H1 (cell line): Measurements from ENCODE around the gene ABCC6. TPM values are rescaled to one million over a fixed set of nuclear protein-coding genes. Genes with fewer than 3 reads are reported as not detected.

Source experiments
- CTCF ChIA-PET: fragments of 300-600 bp; sonication (Branson Sonifier 250); formaldehyde crosslinking; loops from one replicate; lab custom pipeline; 2021; ENCODE audit not compliant: partially characterized antibody; lab: Charles Lee
- POLR2A ChIA-PET: fragments of 300-600 bp; sonication (Branson Sonifier 250); formaldehyde crosslinking; loops from one replicate; lab custom pipeline; 2021; ENCODE audit warnings: inconsistent platforms; ENCODE audit not compliant: partially characterized antibody; lab: Charles Lee
- DNase-seq, 2 experiments: peaks; one replicate each; pipeline versions ENCODE4 v3.0.0 to v3.0.0-alpha.2; 2010 to 2022; ENCODE audit warnings: low spot score in 2 of 2, low read depth in 1 of 2, mixed read lengths in 1 of 2
- FAIRE-seq: peaks from 2 replicates; lab custom pipeline; 2011; peaks lifted over from hg19 to GRCh38; lab: Jason Lieb, UNC
- H2AFZ ChIP-seq: 2 replicates; pipeline ENCODE4 v1.8.1; 2012; ENCODE audit warnings: low read length, inconsistent platforms
- H2AK5ac ChIP-seq: 2 replicates; pipeline ENCODE4 v1.6.1; 2013; ENCODE audit warnings: low read depth, low read length
- H2BK120ac ChIP-seq: replicated peaks from 2 replicates; pipeline ENCODE3; 2013; ENCODE audit warnings: low read depth, low read length, inconsistent platforms
- H2BK12ac ChIP-seq: 2 replicates; pipeline ENCODE4 v1.6.1; 2013; ENCODE audit warnings: low read depth, low read length
- H2BK15ac ChIP-seq: 2 replicates; pipeline ENCODE4 v1.6.1; 2013; ENCODE audit warnings: low read length
- H2BK20ac ChIP-seq: 2 replicates; pipeline ENCODE4 v1.6.1; 2013; ENCODE audit warnings: low read length
- H2BK5ac ChIP-seq: 2 replicates; pipeline ENCODE4 v1.6.1; 2013; ENCODE audit warnings: low read depth, low read length
- H3K14ac ChIP-seq: 2 replicates; pipeline ENCODE4 v1.6.1; 2013; ENCODE audit warnings: inconsistent platforms; ENCODE audit not compliant: insufficient read length
- H3K18ac ChIP-seq: 2 replicates; pipeline ENCODE4 v1.6.1; 2013; ENCODE audit warnings: low read length; ENCODE audit errors: extremely low read depth
- H3K23ac ChIP-seq: 2 replicates; pipeline ENCODE4 v1.6.1; 2013; ENCODE audit warnings: inconsistent platforms; ENCODE audit not compliant: insufficient read length
- H3K23me2 ChIP-seq: 2 replicates; pipeline ENCODE4 v1.6.1; 2013; ENCODE audit warnings: low read depth, low read length
- H3K27ac ChIP-seq: 2 replicates; pipeline ENCODE4 v1.6.1; 2011; ENCODE audit warnings: low read depth, low read length, inconsistent platforms
- H3K27me3 ChIP-seq, 4 experiments: replicated peaks in 1 of 4; 1 replicate in 1 of 4; 2 replicates in 3 of 4; pipeline versions ENCODE4 v1.6.1 to v1.8.1; 2011 to 2013; ENCODE audit warnings: low read length in 3 of 4, mild to moderate bottlenecking in 3 of 4, inconsistent platforms in 2 of 4, mixed read lengths in 2 of 4, moderate library complexity in 1 of 4; ENCODE audit not compliant: control insufficient read depth in 3 of 4, insufficient read depth in 3 of 4; ENCODE audit errors: extremely low read depth in 1 of 4
- H3K36me3 ChIP-seq, 4 experiments: 2 replicates each; pipeline versions ENCODE4 v1.6.1 to v1.8.1; 2011 to 2013; ENCODE audit warnings: mild to moderate bottlenecking in 4 of 4, low read length in 3 of 4, moderate library complexity in 2 of 4, control low read depth in 1 of 4, inconsistent platforms in 1 of 4; ENCODE audit not compliant: insufficient read depth in 4 of 4, control insufficient read depth in 2 of 4
- H3K4ac ChIP-seq: replicated peaks from 2 replicates; pipeline ENCODE3; 2013; ENCODE audit warnings: low read length, low read depth, mixed read lengths, inconsistent platforms; ENCODE audit not compliant: insufficient read length
- H3K4me1 ChIP-seq, 4 experiments: replicated peaks in 1 of 4; 1 replicate in 1 of 4; 2 replicates in 3 of 4; pipeline versions ENCODE4 v1.6.1 to v1.8.1; 2011 to 2013; ENCODE audit warnings: low read length in 3 of 4, inconsistent platforms in 2 of 4, mixed read lengths in 1 of 4; ENCODE audit not compliant: insufficient read depth in 4 of 4, control insufficient read depth in 3 of 4
- H3K4me2 ChIP-seq, 2 experiments: 2 replicates each; pipeline versions ENCODE4 v1.6.1 to v1.8.1; 2011 to 2013; ENCODE audit warnings: low read depth in 2 of 2, low read length in 2 of 2, control low read depth in 1 of 2, inconsistent platforms in 1 of 2, mild to moderate bottlenecking in 1 of 2; ENCODE audit not compliant: insufficient read depth in 1 of 2
- H3K4me3 ChIP-seq, 4 experiments: fragments of 200-600, 300-600 bp in 1 of 4; sonication (generic), shearing (Covaris generic), sonication (Bioruptor Twin) in 1 of 4; 2 replicates each; pipeline versions ENCODE4 v1.5.1 to v1.8.1; 2011 to 2016; ENCODE audit warnings: low read length in 4 of 4, low read depth in 3 of 4, control low read depth in 2 of 4, inconsistent platforms in 2 of 4, mild to moderate bottlenecking in 2 of 4, mixed read lengths in 1 of 4, moderate library complexity in 1 of 4; ENCODE audit not compliant: insufficient read depth in 2 of 4; ENCODE audit errors: extremely low read depth in 1 of 4
- H3K56ac ChIP-seq: replicated peaks from 2 replicates; pipeline ENCODE3; 2013; ENCODE audit warnings: low read depth, mild to moderate bottlenecking, mixed read lengths, low read length, inconsistent platforms; ENCODE audit not compliant: insufficient read length
- H3K79me1 ChIP-seq: 2 replicates; pipeline ENCODE4 v1.6.1; 2013; ENCODE audit warnings: low read depth, low read length, control low read depth
- H3K79me2 ChIP-seq, 2 experiments: 2 replicates each; pipeline versions ENCODE4 v1.6.1 to v1.8.1; 2012 to 2013; ENCODE audit warnings: low read length in 2 of 2, mild to moderate bottlenecking in 2 of 2, inconsistent platforms in 1 of 2; ENCODE audit not compliant: insufficient read depth in 2 of 2, control insufficient read depth in 1 of 2
- H3K9ac ChIP-seq, 4 experiments: replicated peaks in 1 of 4; 1 replicate in 1 of 4; 2 replicates in 3 of 4; pipeline versions ENCODE4 v1.6.1 to v1.8.1; 2011 to 2013; ENCODE audit warnings: low read depth in 3 of 4, low read length in 3 of 4, control low read depth in 2 of 4, mild to moderate bottlenecking in 2 of 4, moderate library complexity in 2 of 4, inconsistent platforms in 1 of 4; ENCODE audit errors: extremely low read depth in 1 of 4
- H3K9me3 ChIP-seq, 2 experiments: 2 replicates each; pipeline versions ENCODE4 v1.6.1 to v1.8.1; 2012 to 2013; ENCODE audit warnings: mild to moderate bottlenecking in 2 of 2, moderate library complexity in 2 of 2, control low read depth in 1 of 2, inconsistent platforms in 1 of 2, low read depth in 1 of 2, low read length in 1 of 2, mixed read lengths in 1 of 2; ENCODE audit not compliant: insufficient read depth in 2 of 2
- H4K20me1 ChIP-seq, 2 experiments: replicated peaks in 1 of 2; 2 replicates each; pipeline versions ENCODE3 to v1.8.1; 2011 to 2013; ENCODE audit warnings: inconsistent platforms in 2 of 2, low read length in 2 of 2, mild to moderate bottlenecking in 1 of 2; ENCODE audit not compliant: insufficient read depth in 2 of 2, control insufficient read depth in 1 of 2
- H4K5ac ChIP-seq: 2 replicates; pipeline ENCODE4 v1.6.1; 2013; ENCODE audit warnings: low read length, low read depth, mixed read lengths, inconsistent platforms; ENCODE audit not compliant: insufficient read length
- H4K8ac ChIP-seq: 2 replicates; pipeline ENCODE4 v1.8.0; 2013; ENCODE audit warnings: mild to moderate bottlenecking, moderate library complexity, low read length, inconsistent platforms; ENCODE audit not compliant: insufficient read depth; ENCODE audit errors: extremely low read depth
- H4K91ac ChIP-seq: replicated peaks from 2 replicates; pipeline ENCODE3; 2013; ENCODE audit warnings: low read length, mixed read lengths, inconsistent platforms; ENCODE audit not compliant: insufficient read length
- ASH2L ChIP-seq: fragments of 200-600, 300-600 bp; sonication (generic); IDR thresholded peaks from one replicate; pipeline ENCODE4 v1.7.1; 2017; ENCODE audit warnings: low read length
- BCL11A ChIP-seq, 2 experiments: IDR thresholded peaks; one replicate each; pipeline ENCODE4 v1.6.1; 2011; ENCODE audit warnings: low read depth in 2 of 2, low read length in 2 of 2, mild to moderate bottlenecking in 2 of 2
- CREB1 ChIP-seq: IDR thresholded peaks from 2 replicates; pipeline ENCODE4 v1.6.1; 2012; ENCODE audit warnings: inconsistent platforms
- HDAC2 ChIP-seq, 2 experiments: fragments of 300-600 bp in 1 of 2; sonication (generic) in 1 of 2; IDR thresholded peaks; 2 replicates each; pipeline ENCODE4 v1.6.1; 2011 to 2012; ENCODE audit warnings: low read depth in 2 of 2, low read length in 2 of 2, mild to moderate bottlenecking in 2 of 2, moderate library complexity in 2 of 2, borderline replicate concordance in 1 of 2, inconsistent platforms in 1 of 2
- JUN ChIP-seq: IDR thresholded peaks from 2 replicates; pipeline ENCODE4 v1.6.1; 2011; ENCODE audit warnings: low read depth, mild to moderate bottlenecking, improper control_type of control experiment, low read length
- MAX ChIP-seq: IDR thresholded peaks from 2 replicates; pipeline ENCODE4 v1.6.1; 2012; ENCODE audit warnings: inconsistent platforms
- NRF1 ChIP-seq: IDR thresholded peaks from 2 replicates; pipeline ENCODE4 v1.6.1; 2011; ENCODE audit warnings: mild to moderate bottlenecking, low read depth, low read length, improper control_type of control experiment
- SAP30 ChIP-seq: fragments of 300-600 bp; sonication (generic); IDR thresholded peaks from 2 replicates; pipeline ENCODE4 v1.7.1; 2012; ENCODE audit warnings: low read length, moderate library complexity, mild to moderate bottlenecking, inconsistent platforms; ENCODE audit not compliant: insufficient read depth, insufficient replicate concordance
- SIN3A ChIP-seq, 2 experiments: IDR thresholded peaks in 1 of 2; conservative IDR thresholded peaks in 1 of 2; 2 replicates each; pipeline ENCODE4 v1.6.1; 2011 to 2012; ENCODE audit warnings: low read length in 2 of 2, improper control_type of control experiment in 1 of 2, low read depth in 1 of 2, mild to moderate bottlenecking in 1 of 2
- SP1 ChIP-seq: IDR thresholded peaks from 2 replicates; pipeline ENCODE4 v1.6.1; 2011; ENCODE audit warnings: low read depth, low read length
- TAF1 ChIP-seq: IDR thresholded peaks from 2 replicates; pipeline ENCODE4 v1.6.1; 2011; ENCODE audit warnings: mild to moderate bottlenecking, low read depth, low read length
- TBP ChIP-seq: IDR thresholded peaks from 2 replicates; pipeline ENCODE4 v1.6.1; 2011; ENCODE audit warnings: low read depth, low read length, improper control_type of control experiment
- ZNF274 ChIP-seq: IDR thresholded peaks from 2 replicates; pipeline ENCODE4 v1.7.0; 2012; ENCODE audit warnings: low read length, borderline replicate concordance; ENCODE audit errors: extremely low read depth
- WGBS, 2 experiments: shearing (Covaris generic) in 1 of 2; methylation state at CpG; one replicate each; pipeline versions ENCODE4 v1.1.6 to v1.1.7; 2013 to 2015; ENCODE audit warnings: low lambda C conversion rate in 2 of 2, mixed read lengths in 2 of 2, inconsistent platforms in 1 of 2, low coverage in 1 of 2, missing lambda C conversion rate in 1 of 2; ENCODE audit not compliant: insufficient replicate concordance in 2 of 2, insufficient coverage in 1 of 2, insufficient read length in 1 of 2; ENCODE audit errors: extremely low coverage in 1 of 2, missing lambda C conversion rate in 1 of 2; 5-methylcytosine and 5-hydroxymethylcytosine counted together
- polyA plus RNA-seq, 7 experiments: library from polyadenylated mRNA; depleted of rRNA in 3 of 7; stranded (reverse) in 5 of 7; unstranded in 2 of 7; fragments of >200 nt in 5 of 7; fragments of 200-250 nt in 2 of 7; gene quantifications; 1 replicate in 5 of 7; 2 replicates in 1 of 7; 4 replicates in 1 of 7; pipeline versions ENCODE4 v1.2.1 to v1.2.3, GENCODE V29; 2011 to 2013; ENCODE audit warnings: missing spikeins in 2 of 7, mixed read lengths in 2 of 7
- total RNA-seq: library from RNA; stranded (reverse); fragmentation: NEBNext Ultra II Directional; extraction: Animal tissue kit (Norgen Biotek cat#: 25700); gene quantifications from 2 replicates; pipeline ENCODE4 v1.2.1, GENCODE V29; 2021

The ABCC6 gene
- total and polyA plus RNA-seq, 2 of the 8 experiments (the other 6 are each of a cell fraction or from before 2014, with no cell fraction given): 1.6 to 1.8 TPM

- Histone ChIP-seq H3K18ac (no peak overlapping the region), H3K4me3 (no peak overlapping the region), H3K9me3 (no peaks in the 10 kb centered on the region), H2BK5ac (no peak overlapping the region), H3K4ac (no peak overlapping the region), H3K36me3 (peaks cover 0 to 2% (median 0%) of the 10 kb centered on the region in 4 experiments; a peak in 1 of 8 replicates), H4K5ac (no peak overlapping the region), H2AK5ac (no peak overlapping the region), H3K23me2 (no peaks in the 10 kb centered on the region), H4K20me1 (peaks cover 3% of the 10 kb centered on the region in 2 experiments), H3K27ac (no peak overlapping the region), H4K8ac (no peak overlapping the region), H3K27me3 (no peaks in the 10 kb centered on the region), H3K79me2 (no peaks in the 10 kb centered on the region), H4K91ac (no peak overlapping the region), H2AFZ (no peak overlapping the region), H3K9ac (no peak overlapping the region), H2BK20ac (no peak overlapping the region), H2BK12ac (no peak overlapping the region), H3K23ac (no peak overlapping the region), H3K14ac (no peak overlapping the region), H3K56ac (no peak overlapping the region), H3K79me1 (no peaks in the 10 kb centered on the region), H3K4me1 (peaks cover 0 to 4% (median under 1%) of the 10 kb centered on the region in 4 experiments; a peak in 1 of 7 replicates), H2BK15ac (no peak overlapping the region), H2BK120ac (no peak overlapping the region), H3K4me2 (no peak overlapping the region)
- CTCF ChIA-PET: interaction anchor here (1.3 to 3.1 kb wide), 3 partner anchors 19 to 394 kb away, joined by 3 to 11 read pairs (median 5); no protein-coding TSS in a partner anchor
- FAIRE-seq (no peak), DNase-seq (no peak)
- 89% methylated on average over 10 of the region's 10 CpGs; no CpG with 5 or more reads in 1 of the 2 experiments for WGBS, 2 experiments
- POLR2A ChIA-PET: no interaction called here
- TF ChIP-seq ZNF274: no peak
- no peak for TF ChIP-seq CREB1
- no peak for TF ChIP-seq HDAC2 (IDR thresholded peaks at IDR 0.05; ENCODE audit: borderline replicate concordance in 1 of 2, low read depth in 2 of 2, low read length in 2 of 2)
- TF ChIP-seq BCL11A (IDR thresholded peaks at IDR 0.05; ENCODE audit: low read depth in 2 of 2, low read length in 2 of 2): no peak
- no peak for TF ChIP-seq MAX
- TF ChIP-seq SP1: no peak
- TF ChIP-seq NRF1: no peak
- TF ChIP-seq SIN3A (conservative IDR thresholded peaks at IDR 0.05 in 1 of 2, IDR thresholded peaks at IDR 0.05 in 1 of 2; ENCODE audit: low read depth in 1 of 2, low read length in 2 of 2): no peak
- TF ChIP-seq ASH2L: no peak
- no peak for TF ChIP-seq TAF1
- TF ChIP-seq JUN: no peak
- TF ChIP-seq SAP30: no peak
- no peak for TF ChIP-seq TBP
Observed at GRCh38 chr16:16149710-16150116, 73.6 kb downstream of the ABCC6 start.
